Activated CD8-positive, alpha-beta memory T cell treated with anti-CD3 and anti-CD28 coated beads for 48 hours (primary cell): ENCODE data around the gene ZNF148.

Source experiments
- DNase-seq, 3 experiments: peaks; one replicate each; pipeline ENCODE4 v3.0.0-alpha.2; 2020; ENCODE audit warnings: low read depth in 2 of 3, low spot score in 2 of 3

Gene ZNF148

DNA sequence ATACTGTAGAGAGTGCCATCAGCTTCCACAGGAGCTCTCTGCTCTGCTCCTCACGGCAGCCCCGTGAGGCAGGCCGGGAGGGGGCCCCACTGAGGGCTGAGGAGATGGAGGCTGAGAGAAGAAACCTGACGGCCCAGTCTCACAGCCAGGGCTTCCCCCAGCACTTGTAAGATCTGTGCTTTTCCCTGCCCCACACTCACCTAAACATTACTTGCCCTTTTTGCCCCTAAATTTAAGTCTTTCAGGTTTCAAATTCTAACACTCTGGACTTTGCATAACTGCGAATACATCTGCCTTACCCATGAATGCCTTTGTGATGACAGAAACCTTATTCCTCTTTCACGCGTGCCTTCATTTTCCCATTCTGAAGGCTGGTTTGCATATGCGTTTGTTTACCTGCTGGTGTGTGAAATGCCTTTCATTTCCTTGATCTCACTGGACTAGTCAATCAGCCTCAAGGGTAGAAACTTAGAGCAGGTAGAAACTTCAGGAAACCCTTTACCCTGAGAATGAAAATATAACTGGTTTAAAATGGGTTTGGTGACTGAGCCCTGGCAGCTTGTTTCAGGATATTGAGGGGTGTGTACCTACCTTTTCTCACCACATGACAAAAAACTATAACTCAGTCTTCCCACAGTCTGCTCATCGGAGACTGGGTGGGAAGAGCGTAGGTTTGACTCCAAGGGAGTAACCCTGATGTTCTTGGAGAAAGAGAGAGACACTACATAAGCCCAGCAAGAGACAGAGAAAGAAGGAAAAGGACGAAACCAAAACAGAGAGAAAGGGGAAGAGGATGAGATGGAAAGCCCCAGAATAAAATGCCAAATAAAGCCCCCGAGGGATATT is 182.7 kb downstream of the ZNF148 start:
- no peak for DNase-seq

- no peak for DNase-seq
Observed at GRCh38 chr3:125191730-125192129, 183.4 kb downstream of the ZNF148 start.

DNA sequence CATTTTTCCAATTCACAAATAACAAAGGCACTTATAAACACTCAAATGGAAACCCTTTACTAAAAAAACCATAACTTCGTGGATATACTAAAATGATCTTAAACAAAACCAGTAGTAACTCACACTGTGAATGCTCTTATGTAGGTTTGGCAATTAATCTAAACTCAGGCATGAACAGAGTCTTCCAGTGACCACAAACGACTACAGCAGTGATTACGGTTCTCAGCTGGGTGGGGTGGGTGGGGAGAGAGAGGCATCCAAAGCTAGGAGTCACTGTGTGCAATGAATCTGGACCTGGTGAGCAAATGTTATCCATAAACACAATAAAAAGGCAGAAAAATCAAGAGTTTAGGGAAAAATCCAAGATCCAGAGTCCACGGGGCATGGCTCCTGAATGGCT is 183.9 kb downstream of the ZNF148 start:
- no peak for DNase-seq

GRCh38 chr3:125190786-125191185 is 184.3 kb downstream of the ZNF148 start:
- DNase-seq: no peak

- no peak for DNase-seq
Observed at GRCh38 chr3:125189378-125190165, 185.6 kb downstream of the ZNF148 start.

DNA sequence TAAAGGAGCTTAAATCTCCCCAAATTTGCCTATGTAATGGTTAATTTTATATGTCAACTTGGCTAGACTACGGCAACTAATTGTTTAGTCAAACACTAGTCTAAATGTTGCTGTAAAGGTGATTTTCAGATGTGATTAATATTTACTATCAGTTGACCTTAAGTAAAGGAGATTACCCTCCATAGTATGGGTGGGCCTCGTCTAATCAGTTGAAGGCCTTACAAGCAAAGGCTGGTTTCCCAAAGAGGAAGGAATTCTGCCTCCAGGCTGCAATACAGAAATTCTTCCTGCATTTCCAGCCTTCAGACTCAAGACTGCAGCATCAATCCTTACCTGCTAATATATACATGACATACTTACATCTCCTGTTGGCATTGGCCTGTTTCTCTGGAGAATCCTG is 186.2 kb downstream of the ZNF148 start:
- DNase-seq: no peak

DNA sequence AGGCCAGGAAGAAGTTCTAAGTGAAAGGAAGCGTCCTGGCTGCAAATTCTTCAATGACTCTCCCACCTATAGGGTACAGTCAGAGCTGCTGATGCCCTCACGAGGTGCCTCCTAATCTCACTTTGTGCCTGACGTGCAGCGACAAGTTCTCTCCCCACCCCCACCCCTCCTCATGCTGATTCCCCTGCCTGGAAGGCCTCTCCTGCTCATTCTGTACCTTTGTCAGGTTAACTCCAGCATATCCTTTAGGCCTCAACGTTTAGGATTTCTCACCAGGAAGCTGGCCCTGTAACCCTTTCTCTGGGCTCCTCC is 187.6 kb downstream of the ZNF148 start:
- no peak for DNase-seq

- no peak for DNase-seq
Observed at GRCh38 chr3:125186800-125187598, 188.1 kb downstream of the ZNF148 start.

GRCh38 chr3:125186261-125186787 is 188.8 kb downstream of the ZNF148 start:
- no peak for DNase-seq

DNA sequence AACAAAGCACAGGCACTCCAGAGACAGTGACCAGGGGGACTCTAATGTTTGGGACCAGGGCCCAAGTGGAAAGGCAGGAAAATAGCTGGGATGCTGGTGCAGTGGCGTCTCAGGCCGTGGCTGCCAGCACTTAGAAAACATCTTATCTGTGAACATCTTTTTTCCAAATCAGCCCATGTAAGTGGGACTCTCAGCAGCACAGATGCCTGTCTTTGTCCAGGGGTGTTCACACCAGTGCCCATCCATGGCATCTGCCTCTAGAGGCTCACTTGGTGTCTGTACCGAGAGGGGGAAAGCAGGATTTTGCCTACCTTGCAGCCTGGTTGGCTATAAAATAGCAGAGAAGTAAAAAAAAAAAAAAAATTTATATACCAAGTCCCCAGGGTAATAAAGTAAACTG is 189.3 kb downstream of the ZNF148 start:
- no peak for DNase-seq

DNA sequence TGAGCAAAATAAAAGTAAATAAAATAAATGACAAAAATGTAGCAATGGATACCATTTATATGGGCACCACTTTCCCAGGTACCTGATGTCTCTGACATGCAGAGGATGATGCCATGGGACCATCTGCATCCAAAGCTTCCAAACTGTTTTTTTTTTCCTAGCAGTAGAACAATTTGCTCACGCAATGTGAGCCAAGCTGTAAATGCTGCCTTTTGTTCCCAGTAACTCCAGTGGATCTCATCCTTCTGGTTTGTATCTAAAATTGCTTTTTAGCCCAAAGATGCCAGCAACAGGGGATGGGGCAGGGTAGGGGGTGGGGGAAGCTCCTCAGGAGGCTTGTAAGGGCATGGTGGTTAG is 195.3 kb downstream of the ZNF148 start:
- DNase-seq: no peak

DNA sequence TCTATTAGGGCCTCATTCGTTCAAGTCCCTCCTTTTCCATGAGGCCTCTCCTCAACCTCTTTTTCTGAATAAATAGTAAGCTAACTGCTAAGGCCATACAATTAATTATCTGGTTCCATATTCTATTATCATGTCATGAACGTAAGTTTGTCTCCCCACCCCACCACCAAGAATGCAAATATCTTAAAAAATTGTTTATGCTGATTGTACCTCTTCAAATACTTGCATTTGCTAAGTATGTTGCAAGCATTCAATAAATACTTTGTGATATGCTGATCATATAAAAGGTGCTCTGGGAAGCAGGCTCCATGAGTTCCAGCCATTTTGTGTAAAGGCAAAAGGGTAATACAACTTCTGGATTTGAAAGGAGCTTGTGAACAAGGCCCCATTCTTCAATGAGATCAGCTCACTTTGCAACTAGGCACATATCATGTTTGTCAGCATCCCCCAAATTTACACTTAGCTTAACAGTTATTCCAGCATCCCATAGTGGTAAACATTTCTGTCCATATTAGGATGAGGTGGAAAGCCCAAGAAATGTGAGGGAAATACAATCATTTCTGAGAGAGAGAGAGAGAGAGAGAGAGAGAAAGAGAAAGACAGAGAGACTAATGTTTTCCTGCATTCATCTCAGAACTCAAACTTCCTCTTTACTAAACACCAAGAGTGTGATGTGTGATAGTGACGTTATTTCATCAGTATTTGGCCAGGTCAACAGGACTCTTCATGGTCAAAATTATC is 195.8 kb downstream of the ZNF148 start:
- DNase-seq: no peak

GRCh38 chr3:125177746-125178145 is 197.4 kb downstream of the ZNF148 start:
- no peak for DNase-seq
